ENCODE results near the gene B3GNT2.

DNA sequence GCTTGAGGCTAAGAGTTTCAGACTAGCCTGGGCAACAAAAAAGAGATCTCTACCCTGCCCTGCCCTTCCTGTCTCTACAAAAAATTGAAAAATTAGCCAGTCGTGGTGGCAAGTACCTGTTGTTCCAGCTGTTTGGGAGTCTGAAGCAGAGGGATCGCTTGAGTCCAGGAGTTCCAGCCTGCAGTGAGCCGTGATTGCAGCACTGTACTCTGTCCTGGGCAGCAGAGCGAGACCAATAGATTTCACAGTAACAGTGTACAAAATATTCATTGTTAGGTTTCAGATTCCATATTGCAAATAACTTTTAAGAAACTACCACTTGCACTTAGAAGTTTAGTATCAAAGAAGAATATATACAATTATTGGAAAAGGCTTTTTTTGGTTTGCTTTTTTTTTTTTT lies 54.3 kb downstream of the B3GNT2 start:
- TF ChIP-seq, protein P1, sequence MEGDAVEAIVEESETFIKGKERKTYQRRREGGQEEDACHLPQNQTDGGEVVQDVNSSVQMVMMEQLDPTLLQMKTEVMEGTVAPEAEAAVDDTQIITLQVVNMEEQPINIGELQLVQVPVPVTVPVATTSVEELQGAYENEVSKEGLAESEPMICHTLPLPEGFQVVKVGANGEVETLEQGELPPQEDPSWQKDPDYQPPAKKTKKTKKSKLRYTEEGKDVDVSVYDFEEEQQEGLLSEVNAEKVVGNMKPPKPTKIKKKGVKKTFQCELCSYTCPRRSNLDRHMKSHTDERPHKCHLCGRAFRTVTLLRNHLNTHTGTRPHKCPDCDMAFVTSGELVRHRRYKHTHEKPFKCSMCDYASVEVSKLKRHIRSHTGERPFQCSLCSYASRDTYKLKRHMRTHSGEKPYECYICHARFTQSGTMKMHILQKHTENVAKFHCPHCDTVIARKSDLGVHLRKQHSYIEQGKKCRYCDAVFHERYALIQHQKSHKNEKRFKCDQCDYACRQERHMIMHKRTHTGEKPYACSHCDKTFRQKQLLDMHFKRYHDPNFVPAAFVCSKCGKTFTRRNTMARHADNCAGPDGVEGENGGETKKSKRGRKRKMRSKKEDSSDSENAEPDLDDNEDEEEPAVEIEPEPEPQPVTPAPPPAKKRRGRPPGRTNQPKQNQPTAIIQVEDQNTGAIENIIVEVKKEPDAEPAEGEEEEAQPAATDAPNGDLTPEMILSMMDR (IDR thresholded peaks at IDR 0.05; ENCODE audit: low read length) = no peak
- TF ChIP-seq EZH2phosphoT487 (IDR thresholded peaks at IDR 0.05; ENCODE audit: low read length) = no peak
- TF ChIP-seq EZH2 (optimal IDR thresholded peaks at IDR 0.05; ENCODE audit: low read depth, low read length) = no peak

Measured in MM.1S (cell line).